Lower lobe of right lung (tissue), 2 donors: ENCODE data around the gene ADAM12. TPM values are rescaled to one million over a fixed set of nuclear protein-coding genes. Genes with fewer than 3 reads are reported as not detected.

ENCODE experiments used
- ATAC-seq, 2 donors: fragments of 200-7000 bp; cut with Tn5 transposase; one replicate each; pipeline ENCODE4 v1.9.1; 2020 to 2022; ENCODE audit warnings: mild to moderate bottlenecking in 2 of 2, moderate library complexity in 2 of 2
- DNase-seq: peaks from one replicate; pipeline ENCODE4 v3.0.0-alpha.2; 2020
- H3K27ac ChIP-seq: fragments of 200-600 bp; one replicate; pipeline ENCODE4 v1.8.0; 2022
- H3K27me3 ChIP-seq: fragments of 200-600 bp; one replicate; pipeline ENCODE4 v1.8.0; 2022; ENCODE audit warnings: low read depth
- H3K36me3 ChIP-seq: fragments of 200-600 bp; one replicate; pipeline ENCODE4 v1.8.0; 2022; ENCODE audit warnings: mild to moderate bottlenecking
- H3K4me1 ChIP-seq: fragments of 200-600 bp; one replicate; pipeline ENCODE4 v1.8.0; 2022
- H3K4me3 ChIP-seq: fragments of 200-600 bp; one replicate; pipeline ENCODE4 v1.8.0; 2022; ENCODE audit warnings: mild to moderate bottlenecking
- H3K9me3 ChIP-seq: fragments of 200-600 bp; one replicate; pipeline ENCODE4 v1.8.0; 2022
- intact Hi-C: fragments of 100-400 bp; cut with DNase I; formaldehyde crosslinking; loops from one replicate; pipeline ENCODE4 v1.11.0; 2022
- total RNA-seq: library from RNA; stranded (reverse); fragmentation: NEBNext Ultra II Directional; extraction: Animal tissue kit (Norgen Biotek cat#: 25700); gene quantifications from one replicate; pipeline ENCODE4 v1.2.1, GENCODE V29; 2021
- TF ChIP-seq, protein P1 (sequence below): fragments of 200-600 bp; IDR thresholded peaks from one replicate; pipeline ENCODE4 v1.8.0; 2022; ENCODE audit warnings: antibody characterized with exemption, mild to moderate bottlenecking
- donor health status: DM: no; HTN: yes; CAD: no; lungs with severe emphysema.

ADAM12 gene
- total RNA-seq, 1 donor from 2014 or later, result 0.92 TPM

DNA sequence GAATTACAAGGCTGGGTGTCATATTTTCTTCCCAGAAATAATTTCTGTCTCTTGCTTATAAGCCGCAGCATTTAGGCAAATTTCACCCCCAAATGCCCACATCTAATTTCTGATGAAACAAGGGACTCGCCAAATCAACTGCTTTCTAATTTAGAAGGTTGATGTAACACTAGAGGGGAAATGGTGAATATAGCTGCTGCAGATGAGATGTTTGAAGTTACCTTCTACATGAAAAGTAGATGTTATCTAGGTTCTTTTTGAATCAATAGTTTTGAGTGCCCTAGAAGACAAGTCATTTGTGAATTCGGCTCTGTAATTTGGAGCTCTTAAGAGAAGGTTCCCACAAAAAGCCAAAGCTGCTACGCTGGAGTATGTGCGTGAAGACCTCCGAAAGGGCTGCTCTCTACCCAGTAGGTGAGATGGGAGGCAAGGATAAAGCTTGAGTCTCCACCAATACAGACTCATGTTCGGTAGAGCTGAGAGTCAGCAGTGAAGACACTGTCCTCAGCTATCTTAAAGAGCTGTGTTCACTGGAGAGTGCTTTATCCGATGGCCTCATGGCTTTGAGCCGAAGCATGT, 392.5 kb downstream of the ADAM12 start:
- ATAC-seq (no peak), DNase-seq (no peak)
- Histone ChIP-seq H3K27me3 (no peaks in the 10 kb centered on the region), H3K9me3 (no peaks in the 10 kb centered on the region), H3K4me3 (no peak overlapping the region), H3K4me1 (no peaks in the 10 kb centered on the region), H3K36me3 (no peaks in the 10 kb centered on the region), H3K27ac (no peak overlapping the region)
- intact Hi-C loops, result no loop called here
- TF ChIP-seq, protein P1, sequence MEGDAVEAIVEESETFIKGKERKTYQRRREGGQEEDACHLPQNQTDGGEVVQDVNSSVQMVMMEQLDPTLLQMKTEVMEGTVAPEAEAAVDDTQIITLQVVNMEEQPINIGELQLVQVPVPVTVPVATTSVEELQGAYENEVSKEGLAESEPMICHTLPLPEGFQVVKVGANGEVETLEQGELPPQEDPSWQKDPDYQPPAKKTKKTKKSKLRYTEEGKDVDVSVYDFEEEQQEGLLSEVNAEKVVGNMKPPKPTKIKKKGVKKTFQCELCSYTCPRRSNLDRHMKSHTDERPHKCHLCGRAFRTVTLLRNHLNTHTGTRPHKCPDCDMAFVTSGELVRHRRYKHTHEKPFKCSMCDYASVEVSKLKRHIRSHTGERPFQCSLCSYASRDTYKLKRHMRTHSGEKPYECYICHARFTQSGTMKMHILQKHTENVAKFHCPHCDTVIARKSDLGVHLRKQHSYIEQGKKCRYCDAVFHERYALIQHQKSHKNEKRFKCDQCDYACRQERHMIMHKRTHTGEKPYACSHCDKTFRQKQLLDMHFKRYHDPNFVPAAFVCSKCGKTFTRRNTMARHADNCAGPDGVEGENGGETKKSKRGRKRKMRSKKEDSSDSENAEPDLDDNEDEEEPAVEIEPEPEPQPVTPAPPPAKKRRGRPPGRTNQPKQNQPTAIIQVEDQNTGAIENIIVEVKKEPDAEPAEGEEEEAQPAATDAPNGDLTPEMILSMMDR, result no peak

DNA sequence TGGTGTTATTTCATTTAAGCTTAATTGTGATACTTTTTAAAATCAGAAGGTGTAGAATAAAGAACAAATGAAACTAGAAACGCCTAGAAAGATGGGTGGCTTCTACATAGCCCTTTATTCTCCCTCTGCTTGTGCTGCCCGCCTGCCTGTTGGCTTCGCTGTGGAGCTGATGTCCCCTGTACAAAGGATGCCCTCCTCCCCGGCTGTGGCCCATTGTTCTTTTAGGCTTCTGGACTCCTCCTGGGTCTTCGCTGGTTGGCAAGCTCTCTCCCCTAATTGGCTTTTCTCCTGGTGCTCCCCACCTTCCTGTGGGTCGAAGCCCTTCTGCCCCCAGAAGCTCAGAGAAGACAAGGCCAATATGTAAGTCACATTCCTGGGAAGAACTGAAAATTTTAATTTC, 393.7 kb downstream of the ADAM12 start:
- DNase-seq (no peak), ATAC-seq (no peak)
- TF ChIP-seq, protein P1, result no peak

DNA sequence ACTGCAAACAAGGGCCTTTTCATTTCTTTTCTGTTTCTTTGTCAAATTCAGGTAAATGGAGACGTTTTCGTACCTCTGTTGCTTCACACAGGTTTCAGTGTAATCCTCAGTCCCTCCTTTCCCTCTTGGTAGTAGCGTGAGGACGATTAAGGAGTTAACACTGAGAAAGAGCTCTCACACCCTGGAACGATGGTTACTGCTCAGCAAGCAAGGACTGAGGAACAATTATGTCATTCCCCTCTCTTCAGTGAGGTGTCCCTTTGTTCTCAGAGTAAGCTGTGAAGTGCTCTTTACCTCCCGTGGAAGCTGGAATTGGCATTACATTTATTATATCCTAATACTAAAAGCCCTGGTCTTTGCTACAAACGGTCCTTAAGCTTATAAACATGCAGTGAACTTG, 396.0 kb downstream of the ADAM12 start:
- ATAC-seq (no peak), DNase-seq (no peak)
- intact Hi-C loops, result no loop called here
- Histone ChIP-seq H3K4me1 (no peaks in the 10 kb centered on the region), H3K27me3 (no peaks in the 10 kb centered on the region), H3K4me3 (no peak overlapping the region), H3K9me3 (no peaks in the 10 kb centered on the region), H3K36me3 (no peaks in the 10 kb centered on the region), H3K27ac (no peak overlapping the region)
- TF ChIP-seq, protein P1, result no peak

More for the DNA sequence above, 393.7 kb downstream of the ADAM12 start:
- Histone ChIP-seq H3K27ac (no peak overlapping the region), H3K36me3 (no peaks in the 10 kb centered on the region), H3K27me3 (no peaks in the 10 kb centered on the region), H3K4me3 (no peak overlapping the region), H3K9me3 (no peaks in the 10 kb centered on the region), H3K4me1 (no peaks in the 10 kb centered on the region)
- intact Hi-C loops, result no loop called here

DNA sequence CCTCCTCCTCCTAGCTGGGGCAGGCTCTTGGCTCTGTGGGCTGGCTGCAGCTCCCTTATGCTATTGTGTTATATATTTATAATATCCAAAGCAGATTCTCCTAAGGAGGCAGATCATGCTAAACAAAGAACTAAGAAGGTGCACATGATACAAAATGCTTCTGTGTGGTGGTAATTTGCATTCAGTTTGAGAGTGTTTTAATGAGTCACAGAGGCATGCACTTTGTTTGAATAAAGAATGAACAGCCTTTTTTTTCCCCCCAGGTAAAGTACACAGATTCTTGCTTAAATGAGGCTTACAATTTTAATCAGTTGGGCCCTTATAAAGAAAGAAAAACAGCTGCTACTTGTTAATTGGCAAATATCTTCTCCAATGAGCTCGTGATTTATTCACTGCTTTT, 396.9 kb downstream of the ADAM12 start:
- intact Hi-C loops, result no loop called here

DNA sequence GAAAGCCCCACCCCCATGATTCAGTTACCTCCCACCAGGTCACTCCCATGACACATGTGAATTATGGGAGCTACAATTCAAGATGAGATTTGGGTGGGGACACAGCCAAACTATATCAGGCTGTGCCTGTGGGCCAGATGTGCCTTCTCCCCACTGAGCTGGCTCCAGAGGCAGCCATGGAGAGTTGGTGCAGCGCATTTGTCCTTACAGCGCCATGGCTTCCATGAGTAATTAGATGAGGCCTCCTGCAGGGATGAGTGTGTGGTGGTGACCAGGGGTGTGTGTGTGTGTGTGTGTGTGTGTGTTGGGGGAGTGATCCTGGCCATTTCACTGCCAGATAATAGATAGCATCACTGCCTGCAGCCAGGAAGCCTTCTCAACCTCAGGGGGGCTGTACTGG, 397.3 kb downstream of the ADAM12 start:
- ATAC-seq (no peak), DNase-seq (no peak)
- H3K36me3 ChIP-seq, result no peaks in the 10 kb centered on the region
- intact Hi-C loops, result no loop called here
- H3K27ac ChIP-seq, result no peak overlapping the region
- no peaks in the 10 kb centered on the region for H3K4me1 ChIP-seq
- TF ChIP-seq, protein P1, result no peak
- no peaks in the 10 kb centered on the region for H3K27me3 ChIP-seq
- H3K9me3 ChIP-seq, result no peaks in the 10 kb centered on the region
- no peak overlapping the region for H3K4me3 ChIP-seq

More for the DNA sequence above, 396.9 kb downstream of the ADAM12 start:
- Histone ChIP-seq H3K4me1 (no peaks in the 10 kb centered on the region), H3K36me3 (no peaks in the 10 kb centered on the region), H3K27me3 (no peaks in the 10 kb centered on the region), H3K4me3 (no peak overlapping the region), H3K9me3 (no peaks in the 10 kb centered on the region), H3K27ac (no peak overlapping the region)
- TF ChIP-seq, protein P1, result no peak
- no peak for ATAC-seq
- no peak for DNase-seq
